Measurements from ENCODE around the gene PHKG2.

Gene PHKG2

DNA sequence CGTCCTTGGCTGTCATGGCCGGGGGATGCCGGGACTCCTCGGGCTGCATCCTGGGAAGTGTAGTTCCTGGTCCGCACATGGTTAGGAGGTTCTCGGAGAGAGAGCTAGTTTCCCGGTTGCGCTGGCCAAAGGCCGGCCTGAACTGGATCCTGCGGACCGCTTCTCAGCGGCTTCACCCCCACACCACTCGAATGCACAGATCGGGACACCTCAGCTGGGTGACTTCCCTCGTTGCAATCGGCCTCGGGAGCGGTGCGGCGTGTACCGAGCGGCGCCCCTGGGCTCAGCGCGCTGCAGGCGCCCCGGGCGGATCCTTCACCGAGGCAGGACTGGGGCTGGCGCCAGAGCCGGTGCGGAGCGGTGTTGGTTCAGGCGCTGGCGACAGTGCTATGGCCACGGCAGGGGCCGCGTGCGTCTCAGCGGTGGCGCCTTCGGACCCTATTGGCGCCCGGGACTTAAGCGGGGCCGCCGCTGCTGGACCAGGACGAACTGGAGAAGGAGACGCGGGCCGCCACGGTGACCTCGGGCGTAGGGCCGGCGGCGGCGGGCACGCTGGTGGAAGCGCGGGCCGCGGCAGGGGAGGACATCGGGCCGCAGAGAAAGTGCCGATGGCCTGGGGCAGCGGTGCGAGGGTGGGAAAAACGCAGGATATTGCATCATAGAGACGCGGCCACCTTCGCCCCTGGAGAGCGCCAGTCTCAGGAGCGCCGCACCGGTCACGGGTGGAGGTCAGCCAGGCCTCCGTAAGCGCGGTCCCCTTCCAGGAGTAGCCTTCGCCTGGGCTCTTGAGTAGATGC lies 27.4 kb downstream of the PHKG2 start:
- peak; percentile 42 for DNase-seq (ENCODE audit: low read depth)

DNA sequence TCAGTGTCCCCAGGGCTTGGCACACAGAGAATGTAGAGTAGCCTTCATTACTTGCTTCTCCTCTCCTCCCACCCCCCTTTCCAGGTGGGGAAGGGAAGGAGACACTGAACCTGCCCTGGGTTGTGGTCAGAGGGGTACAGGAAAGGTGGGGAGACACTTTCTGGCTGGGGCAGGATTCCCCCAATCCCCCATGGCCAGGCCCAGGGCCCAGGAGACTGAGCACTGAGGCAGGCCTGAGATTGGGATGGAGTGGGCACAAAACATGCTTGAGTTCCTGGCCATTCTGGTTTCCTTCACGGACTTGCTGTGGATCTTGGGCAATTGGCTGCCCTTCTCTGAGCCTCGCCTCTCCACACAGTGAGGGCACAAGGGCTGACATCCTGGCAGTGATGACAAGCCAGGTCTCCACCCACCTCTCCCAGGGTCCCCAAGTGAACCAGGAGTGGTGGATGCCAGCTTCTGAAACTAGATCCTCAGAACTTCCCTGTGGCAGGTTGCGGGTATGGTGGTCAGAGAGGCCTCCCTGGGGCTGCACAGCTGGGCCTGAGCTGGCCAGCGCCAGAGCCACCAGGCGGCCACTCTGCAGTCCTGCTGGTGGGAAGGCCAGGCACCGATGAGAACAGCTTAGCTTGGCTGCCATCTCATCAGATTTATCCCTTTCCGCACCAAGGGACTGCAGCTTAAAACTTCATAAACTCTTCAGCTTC lies 29.5 kb downstream of the PHKG2 start:
- no peak for DNase-seq (ENCODE audit: low read depth)

DNA sequence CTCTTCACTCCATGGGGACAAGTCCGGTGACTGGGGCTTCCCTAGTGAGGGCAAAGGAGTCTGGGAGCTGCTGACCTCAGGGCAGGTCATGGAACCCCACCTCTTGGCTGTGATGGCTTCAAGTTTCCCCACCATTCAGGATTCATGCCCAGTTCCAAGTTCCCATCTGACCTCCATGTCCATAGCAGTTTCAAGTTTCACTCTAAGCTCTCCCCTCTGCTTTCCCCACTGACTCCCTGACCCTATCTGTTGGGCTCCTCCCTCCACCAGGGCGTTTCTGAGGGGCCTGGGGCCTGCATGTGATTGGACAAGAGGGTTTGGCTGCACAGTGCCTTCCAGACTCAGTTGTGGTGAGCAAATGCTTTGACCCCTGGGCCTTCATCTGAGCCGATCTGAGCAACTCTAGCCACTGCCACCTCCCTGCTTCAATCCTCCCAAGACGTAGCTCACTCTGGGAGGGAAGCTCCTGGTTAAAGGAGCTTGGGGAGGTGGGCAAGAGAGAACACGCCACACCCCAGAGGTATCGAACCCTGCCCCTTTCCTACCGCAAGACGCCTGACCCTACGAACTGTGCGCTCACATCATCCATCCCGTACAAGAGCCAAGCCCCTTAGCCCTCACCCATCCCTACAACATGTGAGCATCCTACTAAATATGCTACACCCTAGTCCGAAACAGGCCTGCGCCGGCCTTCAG lies 30.5 kb downstream of the PHKG2 start:
- no peak for DNase-seq (ENCODE audit: low read depth)

DNA sequence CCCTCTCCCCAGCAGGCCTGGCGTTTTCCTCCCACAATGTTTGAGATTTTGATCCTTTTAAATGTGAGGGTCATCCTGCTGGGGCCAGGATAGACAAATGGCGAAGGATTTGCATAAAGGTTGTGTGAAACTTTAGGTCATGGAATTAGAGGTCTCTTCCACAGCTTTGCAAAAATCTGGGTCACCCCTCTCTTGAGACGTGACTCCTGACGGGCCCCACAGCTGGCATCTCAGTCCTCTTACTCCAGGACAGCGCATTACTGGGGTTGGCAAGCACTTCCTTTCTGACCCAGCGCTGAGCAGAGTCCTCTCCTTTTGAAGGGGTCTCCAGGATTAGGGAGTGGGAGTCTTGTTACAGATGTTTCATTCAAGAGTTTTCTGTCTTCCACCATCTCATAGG lies 31.4 kb downstream of the PHKG2 start:
- DNase-seq (ENCODE audit: low read depth): no peak

DNA sequence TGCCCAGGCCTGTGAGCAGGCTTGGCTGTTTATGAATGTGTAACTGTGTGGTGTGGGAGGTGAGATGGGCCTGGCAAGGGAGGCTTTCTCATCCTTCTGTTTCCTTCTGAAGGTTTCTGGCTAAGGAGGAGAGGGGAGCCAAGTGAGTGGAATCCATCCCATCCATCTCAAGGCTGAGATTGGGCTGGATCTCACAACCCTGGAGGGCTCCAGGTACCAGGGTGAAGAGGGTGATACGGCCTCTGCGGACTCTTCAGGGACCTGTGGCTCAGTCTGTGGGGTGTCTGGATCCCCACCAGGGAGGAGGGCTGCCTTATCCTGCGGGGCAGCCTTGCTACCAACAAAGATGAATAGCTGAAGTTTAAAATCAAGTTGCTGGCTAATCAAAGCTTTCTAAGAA lies 31.8 kb downstream of the PHKG2 start:
- DNase-seq (ENCODE audit: low read depth): no peak

DNA sequence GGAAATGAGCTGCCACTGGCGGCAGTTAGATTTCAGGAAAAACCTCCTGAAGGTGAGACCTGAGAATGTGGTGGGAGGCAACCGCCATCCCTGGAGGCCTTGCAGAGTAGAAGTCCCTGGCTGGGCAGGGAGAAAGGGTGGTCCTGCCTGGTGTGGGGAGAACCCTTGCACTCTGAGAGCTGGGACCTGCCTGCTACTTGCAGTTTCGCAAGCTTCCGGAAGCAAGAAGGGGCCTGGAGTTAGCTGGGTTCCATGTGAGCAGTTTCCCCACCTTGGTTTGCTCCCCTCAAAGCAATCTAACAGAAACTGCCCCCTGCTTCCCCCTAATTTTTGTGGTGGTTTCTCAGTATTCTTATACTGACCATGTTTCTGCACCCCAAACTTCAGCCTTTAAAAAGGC lies 32.3 kb downstream of the PHKG2 start:
- no peak for DNase-seq (ENCODE audit: low read depth)

DNA sequence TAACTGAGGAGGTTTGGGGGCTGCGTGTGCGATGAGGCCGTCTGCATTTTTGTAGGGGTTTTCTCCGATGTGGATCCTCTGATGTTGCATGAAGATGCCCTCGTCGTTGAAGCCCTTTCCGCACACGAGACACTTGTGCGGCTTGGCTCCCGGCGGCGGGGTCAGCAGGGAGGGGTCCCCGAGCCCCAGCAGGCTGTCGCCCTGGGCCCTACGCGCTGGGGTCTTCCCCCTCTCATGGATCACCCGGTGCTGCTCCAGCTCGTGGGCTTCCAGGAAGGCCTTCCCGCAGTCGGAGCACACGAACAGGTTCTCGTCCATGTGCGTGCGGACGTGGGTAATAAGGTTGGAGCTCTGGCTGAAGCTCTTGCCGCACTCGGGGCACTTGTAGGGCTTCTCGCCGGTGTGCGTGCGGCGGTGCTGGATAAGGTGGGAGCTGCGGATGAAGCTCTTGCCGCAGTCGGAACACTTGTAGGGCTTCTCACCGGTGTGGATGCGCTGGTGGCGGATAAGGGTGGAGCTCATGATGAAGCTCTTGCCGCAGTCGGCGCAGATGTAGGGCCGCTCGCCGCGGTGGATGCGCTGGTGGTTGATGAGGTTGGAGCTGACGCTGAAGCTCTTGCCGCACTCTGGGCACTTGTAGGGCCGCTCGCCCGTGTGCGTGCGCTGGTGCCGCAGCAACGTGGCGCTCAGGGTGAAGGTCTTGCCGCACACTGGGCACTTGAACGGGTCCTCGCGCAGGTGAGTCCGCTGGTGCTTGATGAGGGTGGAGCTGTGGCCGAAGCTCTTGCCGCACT lies 34.5 kb downstream of the PHKG2 start:
- DNase-seq (ENCODE audit: low read depth): no peak

DNA sequence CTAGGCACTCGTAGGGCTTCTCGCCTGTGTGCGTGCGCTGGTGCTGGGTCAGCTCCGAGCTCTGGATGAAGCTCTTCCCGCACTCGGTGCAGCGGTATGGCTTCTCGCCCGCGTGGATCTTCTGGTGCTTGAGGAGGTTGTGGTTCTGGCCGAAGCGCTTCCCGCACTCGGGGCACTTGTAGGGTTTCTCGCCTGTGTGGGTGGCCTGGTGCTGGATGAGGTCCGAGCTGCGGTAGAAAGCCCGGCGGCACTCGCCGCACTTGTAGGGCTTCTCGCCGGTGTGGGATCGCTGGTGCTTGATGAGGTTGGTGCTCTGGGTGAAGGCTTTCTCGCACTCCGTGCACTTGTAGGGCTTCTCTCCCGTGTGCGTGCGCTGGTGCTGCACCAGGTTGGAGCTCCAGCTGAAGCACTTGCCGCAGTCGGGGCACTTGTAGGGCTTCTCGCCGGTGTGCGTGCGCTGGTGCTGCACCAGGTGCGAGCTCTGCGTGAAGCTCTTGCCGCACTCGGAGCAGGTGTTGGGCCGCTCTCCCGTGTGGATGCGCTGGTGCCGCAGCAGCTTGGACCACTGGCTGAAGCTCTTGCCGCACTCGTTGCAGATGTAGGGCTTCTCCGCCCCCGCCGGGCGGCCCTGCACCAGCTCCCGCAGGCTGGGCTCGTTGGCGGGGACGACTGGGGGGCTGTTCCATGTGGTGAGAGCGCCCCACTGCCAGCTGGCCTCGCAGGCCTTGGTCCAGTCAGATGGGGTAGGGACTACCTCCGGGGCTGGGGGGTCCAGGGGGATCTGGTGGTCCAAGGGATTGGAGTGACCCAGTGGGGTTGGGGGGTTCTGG lies 35.3 kb downstream of the PHKG2 start:
- no peak for DNase-seq (ENCODE audit: low read depth)

DNA sequence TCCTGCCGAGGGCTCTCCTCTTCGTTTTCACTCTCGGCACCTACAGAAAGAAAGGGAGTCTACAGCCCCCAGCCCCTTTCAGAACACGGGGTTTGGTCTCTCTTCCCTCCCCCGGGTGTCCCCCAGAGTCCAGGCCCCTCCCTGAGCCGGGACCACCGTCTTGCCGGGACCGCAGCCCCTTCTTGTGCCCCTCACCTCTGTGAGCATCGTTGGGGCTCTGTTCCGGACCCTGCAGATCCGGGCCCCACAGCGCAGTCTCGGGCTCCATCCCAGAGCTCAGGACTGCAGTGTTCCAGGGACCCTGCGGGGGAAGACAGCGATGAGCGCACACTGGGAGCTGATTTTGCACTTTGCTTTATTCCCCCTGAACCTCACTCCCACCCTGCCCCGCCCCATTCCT lies 36.0 kb downstream of the PHKG2 start:
- no peak for DNase-seq (ENCODE audit: low read depth)

DNA sequence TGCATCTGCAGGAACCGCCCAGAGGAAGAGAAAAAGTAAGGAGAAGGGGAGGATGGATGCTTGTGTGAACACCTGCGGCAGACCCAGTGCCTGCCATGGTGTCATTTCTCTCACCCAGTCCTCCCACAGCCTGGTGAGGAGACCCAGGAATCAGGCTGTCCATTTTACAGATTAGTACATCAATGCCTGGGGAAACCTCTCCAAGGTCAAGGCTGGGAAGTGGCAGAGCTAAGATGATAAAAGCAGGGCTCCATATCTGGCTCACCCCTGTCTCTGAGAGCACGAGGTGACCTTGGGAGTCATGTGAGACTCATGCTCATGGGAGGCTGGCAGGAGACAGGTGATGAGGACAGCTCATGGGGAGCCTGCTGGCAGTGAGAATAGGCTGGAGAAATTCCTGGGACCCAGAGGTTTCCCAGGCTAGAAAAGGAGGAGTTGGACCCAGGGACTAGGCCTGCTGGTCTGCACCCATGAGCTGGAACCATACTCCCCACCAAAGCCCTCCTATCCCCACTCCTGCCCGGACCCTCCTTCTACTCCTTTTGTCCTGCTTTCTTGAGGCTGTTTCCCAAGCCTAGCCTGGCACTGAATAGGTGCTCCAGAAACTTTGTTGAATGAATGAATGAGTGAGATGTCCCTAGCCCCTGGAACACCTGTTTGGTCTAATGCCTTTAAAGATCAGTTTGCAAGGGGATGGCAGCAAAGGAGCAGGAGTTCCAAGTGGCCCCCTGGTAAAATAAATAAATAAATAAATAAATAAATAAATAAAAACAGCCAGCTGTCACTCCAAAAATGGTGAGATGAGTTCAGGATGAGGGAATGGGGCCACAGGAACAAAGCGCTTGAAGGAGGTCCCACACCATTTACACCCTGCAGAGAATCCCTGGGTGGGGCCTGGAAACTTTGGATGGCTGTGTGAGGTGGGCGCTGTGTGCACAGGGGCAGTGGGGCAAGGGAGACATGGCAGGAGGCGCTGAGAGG lies 37.2 kb downstream of the PHKG2 start:
- no peak for DNase-seq (ENCODE audit: low read depth)

DNA sequence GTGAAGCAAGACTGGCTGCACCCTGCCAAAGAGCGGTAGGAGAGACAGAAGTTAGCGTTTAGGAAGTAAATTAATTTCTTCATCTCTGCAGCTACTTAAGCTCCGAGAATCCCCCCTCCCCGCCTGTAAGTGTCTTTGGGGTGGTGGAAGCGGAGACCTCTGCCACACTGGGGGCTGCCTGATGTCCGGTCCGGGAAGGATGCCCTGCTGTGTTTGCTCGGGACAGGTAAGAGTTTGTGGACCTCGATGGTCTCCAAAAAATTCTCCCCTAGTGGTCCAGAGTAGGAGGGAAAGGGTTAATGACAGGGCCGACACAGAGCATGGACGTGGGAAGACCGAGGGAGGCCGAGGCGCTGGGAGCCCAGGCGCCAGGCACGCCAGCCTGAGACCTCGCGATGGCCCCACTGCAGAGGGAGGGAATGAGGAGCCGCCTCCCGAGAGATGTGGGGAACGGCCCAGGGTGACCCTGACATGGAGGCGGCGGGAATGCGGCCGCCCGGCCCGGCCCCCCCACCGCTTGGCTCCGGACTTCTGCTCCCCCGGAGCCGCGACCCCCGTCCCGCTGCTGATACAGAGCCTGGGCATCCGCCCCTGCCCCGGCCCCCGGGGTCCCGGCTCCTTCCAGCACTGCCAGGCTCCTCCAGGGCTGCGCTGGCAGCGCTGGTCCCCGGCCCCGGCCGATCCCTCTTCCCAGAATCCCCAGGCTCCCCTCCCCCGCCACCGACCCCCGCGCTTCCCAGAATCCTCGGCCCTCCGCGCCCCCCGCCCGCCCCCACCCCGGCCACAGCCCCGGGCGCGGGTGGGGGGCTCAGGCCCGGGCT lies 38.1 kb downstream of the PHKG2 start:
- no peak for DNase-seq (ENCODE audit: low read depth)

DNA sequence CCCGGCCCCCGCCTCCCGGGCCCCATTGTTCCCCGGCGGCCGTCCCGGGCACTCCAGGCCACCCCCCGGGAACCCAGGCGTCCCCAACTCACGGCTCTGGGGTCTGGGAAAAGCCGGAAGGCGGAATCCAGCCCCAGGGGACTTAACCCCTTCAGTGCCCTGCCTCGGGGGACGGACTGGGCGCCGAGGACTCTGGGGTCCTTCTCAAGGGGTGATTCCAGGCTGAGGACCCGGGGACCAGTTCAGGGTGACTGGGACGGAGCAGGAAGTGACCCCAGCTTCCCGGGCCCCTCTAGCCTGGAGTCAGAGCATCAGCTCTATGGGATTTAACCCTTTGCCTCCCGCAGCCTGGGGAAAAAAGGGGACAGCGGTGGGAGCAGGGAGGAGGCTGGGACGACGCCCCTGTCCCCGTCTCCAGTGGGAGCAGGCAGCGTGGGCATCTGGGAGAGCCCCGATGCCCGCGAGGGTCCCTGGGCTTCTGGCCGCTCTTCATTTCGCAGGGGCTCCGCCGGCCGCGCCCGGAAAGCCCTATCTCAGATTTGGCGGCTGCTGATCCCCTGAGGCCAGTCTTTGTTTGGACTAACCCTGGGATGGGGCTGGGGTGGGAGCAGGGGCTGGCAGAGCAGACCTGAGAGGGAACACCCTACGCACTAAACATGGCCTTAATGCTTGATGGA lies 38.8 kb downstream of the PHKG2 start, which contains the start of gene ZNF629:
Gene ZNF629, minus strand, starts transcription at position 270 of the 677 bp plus-strand sequence. CDS start 2,723 bp downstream, outside the sequence.
- no peak for DNase-seq (ENCODE audit: low read depth)

DNA sequence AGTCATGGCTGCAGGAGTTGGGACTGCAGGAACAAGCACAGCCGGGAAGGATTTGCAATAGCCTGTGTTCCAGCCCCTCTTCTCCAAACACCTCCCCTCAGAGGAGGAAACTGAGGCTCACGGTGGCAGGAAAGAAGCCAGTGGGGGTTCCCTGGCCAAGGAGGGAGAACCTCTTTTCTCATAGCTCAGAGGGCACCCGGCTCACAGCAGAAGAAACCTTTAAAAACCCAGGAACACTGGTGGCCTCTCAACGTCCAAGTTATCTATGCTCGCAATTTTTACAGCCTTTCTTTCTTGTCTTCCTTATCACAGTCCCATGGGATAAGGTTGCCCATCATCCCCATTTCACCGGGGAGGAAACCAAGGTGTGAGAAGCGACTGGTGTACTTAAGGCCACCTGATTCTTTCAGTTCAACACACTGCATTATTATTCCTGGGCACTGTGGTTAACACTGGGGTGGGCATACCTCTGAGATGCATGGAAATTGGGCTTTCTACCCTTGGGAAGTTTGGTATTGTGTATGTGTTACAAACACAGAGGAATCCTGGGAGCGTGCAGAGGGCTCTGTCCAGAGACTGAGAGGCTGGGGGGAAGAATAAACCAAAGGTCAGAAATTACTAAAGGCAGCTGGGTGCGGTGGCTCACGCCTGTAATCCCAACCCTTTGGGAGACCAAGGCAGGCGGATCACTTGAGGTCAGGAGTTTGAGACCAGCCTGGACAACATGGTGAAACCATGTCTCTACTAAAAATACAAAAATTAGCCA lies 39.6 kb downstream of the PHKG2 start:
- DNase-seq (ENCODE audit: low read depth): no peak

DNA sequence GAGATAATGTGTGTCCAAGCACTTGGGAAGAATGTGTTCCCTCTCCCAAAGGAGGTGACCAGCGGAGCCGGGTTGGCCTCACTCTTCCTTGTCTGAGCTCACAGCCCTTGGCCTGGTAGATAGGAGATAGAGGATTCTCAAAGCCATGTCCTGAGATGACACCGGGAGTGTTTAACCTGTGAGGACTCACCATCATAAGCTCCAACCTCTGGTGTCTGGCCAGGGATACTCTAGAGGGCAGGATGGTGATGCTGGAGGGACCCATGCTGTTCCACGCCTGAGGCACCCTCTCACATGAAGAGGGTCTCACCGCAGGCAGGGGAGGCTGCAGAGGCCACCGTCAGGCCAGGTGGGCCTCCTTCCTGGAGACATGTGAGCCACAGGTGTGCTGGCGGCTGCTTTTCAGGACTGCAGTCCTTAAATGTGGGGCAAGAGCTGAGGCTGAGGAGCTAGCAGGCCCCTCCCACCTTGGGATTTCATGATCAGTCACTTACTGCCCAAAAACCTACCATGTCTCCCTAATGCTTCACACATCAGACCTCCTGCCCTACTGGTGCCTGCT lies 45.4 kb downstream of the PHKG2 start:
- DNase-seq (ENCODE audit: low read depth): no peak

DNA sequence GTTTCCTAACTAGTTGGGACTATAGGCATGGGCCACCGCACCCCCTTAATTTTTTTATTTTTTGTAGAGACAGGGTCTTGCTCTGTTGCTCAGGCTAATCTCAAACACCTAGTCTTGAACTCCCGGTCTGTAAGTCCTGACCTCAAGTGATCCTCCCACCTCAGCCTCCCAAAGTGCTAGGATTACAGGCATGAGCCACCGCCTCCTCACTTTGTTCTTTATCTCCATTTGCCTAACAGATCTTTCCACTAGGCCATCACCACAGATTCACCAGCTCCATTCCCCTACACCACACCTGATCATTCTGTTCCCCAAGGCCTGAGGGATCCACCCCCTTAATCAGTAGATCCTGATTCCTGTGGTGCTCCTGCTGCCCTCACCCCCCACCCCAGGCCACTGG lies 46.4 kb downstream of the PHKG2 start:
- DNase-seq (ENCODE audit: low read depth): no peak

DNA sequence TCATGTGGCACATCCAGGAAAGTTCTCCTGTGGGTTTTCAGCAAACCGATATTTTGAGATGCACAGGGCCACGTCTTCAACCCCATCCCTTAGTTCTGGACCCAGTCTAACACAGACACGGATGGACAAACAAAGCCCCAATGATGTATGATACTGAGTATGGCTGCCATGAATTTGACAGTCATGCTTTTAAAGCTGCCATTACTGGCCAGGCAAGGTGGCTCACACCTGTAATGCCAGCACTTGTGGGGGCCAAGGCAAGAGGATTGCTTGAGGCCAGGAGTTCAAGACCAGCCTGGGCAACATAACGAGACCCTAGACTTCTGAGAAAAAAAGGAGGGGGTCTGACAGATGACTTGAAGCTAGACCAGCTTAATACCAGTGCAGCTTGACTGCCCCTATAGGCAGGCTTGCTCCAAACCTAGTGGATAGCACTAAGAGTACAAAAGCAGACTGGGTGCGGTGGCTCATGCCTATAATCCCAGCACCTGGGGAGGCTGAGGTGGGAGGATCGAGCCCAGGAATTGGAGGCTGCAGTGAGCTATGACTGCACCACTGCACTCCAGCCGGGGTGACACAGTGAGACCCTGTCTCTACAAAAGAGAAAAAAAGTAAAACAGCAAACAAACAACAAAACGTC lies 49.6 kb downstream of the PHKG2 start:
- DNase-seq (ENCODE audit: low read depth): no peak

Data from activated T-helper 9 cell treated with anti-CD3 and anti-CD28 coated beads, Interleukin-2, amount 50 U/mL, for 16 hours (primary cell).